Bone marrow (tissue), 2 donors: ENCODE data around the gene BMPR1B.
A peak's percentile ranks its signal among the peaks of the same experiment; 100 is the strongest.
"Not testable (repeated sequence)": the region's sequence is repeated elsewhere in the genome, so short reads cannot be mapped to it uniquely, and the experiment has no call there.

Source experiments
- DNase-seq, 2 donors: peaks; one replicate each; lab custom pipeline; 2025; lab: John Stamatoyannopoulos, UW

BMPR1B gene

DNA sequence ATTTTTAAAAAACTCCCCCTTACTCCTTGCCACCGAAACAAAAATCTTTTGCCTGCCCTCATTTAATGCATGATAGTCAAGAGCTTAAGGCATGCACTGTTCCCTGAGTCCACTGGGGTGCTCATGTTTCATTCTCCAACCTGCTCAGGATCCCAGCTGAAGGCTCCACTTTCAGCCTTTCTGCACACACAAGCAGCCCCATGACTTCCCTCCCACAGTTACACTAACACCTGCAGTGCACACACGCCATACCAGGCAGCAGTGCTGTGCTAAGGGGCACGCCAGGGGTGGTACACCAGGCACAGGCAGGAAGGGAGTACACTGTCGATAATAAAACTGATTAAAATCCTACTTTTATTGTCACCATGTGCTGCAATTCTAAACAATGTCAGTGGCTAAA, 385.2 kb downstream of the BMPR1B start:
- no peak for DNase-seq

DNA sequence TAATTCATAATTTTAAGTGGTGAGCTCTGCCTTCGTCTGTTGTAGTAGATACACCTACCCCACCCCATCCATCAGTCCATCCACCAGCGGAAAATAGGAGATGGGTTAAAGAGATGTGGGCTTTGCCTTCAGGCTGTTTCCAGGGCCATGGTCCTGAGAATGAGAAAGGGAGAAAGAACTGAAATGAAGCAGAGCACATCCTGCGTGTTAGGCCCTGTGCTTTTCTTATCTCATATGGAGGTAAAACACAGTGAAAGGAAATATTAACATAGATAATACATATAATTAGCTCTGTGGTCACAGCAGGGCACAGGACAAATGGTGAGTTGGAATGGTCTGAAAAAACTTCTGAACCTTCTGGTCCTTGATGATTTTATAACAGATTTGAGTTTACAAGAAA, 393.5 kb downstream of the BMPR1B start:
- no peak for DNase-seq

DNA sequence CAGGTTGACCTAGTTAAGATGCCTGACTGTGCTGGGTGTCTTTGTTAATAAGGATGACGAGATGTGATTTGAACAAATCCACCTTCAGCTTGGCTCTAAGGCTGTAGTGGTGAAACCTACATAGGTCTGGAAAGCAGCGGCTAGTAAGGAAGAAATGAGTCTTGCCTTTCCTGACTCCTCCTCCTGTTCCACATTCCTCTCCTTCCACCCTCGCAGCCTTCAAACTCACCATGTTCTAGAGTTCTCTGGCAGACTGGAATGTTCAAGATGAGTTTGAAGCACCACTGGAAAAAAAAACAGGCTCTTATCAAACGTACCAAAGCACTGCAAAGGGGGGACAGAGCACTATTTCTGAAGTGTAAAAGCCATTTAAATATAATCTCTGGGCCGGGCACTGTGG, 395.4 kb downstream of the BMPR1B start:
- no peak for DNase-seq

DNA sequence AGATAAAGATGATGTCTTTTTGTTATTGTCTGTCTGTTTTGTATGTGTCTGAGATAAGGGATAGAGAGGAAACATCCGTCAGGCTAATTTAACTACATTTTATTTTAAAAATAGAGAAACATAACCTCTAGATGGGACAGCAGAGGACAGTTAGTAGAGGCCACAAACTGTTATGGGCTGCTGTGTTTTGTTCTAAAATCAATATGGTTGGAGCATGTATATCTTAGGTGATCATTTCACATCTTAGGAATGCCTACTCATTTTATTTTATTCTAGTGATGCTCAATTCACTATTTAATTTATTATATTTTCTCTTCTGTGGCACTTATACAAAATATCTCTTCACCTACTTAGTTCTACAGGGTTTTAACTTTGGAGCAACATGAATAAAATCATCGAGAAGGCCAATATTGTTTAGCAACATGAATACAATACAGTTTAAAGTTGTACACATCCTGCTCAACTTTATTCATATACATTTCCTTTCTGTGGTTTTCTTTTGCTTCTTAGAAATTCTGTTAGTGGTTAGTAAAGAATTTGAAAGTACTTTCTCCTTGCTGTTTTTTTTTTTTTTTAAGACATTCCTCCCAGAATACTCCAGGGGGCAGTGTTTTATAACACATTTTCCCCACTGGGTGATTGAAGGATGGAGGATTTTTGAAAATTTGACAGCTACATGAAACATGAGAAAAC, 398.1 kb downstream of the BMPR1B start:
- DNase-seq, result peak in 1 of 2 donors; percentile 26

DNA sequence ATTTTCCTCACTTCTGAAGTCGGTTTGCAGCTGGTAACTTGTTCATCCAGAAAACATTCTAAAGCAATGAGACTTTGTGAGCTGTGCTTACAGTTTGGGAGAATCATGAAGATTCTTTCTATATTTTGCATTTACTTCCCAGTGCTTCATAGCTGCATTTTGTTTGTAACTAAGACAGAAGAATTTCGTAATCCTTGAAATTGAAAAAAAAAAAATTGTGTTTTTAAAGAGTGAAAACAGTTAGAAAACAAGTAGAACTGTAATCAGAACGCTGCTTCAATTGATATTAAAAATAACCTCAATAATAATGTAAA, 398.7 kb downstream of the BMPR1B start:
- DNase-seq, result no peak

DNA sequence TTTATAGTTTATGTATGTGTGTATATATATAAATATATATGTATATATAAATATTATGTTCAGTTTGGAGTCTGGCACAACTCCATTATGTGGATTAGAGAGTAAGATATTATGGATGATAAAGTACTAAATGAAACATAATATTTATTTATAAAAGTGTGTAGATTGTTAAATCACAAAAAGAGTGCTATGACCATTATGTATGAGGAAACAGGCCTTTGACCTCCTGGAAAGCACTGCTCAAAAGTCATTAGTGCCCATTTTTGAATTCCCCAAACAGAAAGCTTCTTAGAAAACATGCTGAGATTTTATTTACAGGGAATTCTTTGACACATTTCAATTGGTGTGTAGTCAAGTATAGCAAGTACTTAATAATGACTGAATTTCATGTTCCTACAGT, 399.8 kb downstream of the BMPR1B start:
- no peak for DNase-seq

DNA sequence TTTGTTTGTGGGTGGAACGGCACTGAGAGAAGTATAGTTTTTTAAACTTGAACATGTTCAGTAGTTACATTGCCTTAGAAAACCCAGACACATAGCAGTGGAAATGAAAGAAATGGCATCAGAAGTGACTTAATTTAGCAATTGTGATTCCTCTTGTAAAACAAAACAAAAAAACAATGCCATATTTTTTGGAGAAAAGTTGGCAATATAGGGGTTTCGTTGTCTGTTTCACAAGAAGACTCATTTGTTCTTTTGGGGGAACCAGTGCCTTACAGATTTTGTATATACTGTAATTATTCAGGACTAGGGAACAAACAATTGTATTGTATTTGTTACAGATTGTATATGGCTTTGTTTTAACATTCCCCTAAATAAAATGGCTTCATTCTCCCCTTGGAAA, 400.3 kb downstream of the BMPR1B start:
- DNase-seq, result no peak

DNA sequence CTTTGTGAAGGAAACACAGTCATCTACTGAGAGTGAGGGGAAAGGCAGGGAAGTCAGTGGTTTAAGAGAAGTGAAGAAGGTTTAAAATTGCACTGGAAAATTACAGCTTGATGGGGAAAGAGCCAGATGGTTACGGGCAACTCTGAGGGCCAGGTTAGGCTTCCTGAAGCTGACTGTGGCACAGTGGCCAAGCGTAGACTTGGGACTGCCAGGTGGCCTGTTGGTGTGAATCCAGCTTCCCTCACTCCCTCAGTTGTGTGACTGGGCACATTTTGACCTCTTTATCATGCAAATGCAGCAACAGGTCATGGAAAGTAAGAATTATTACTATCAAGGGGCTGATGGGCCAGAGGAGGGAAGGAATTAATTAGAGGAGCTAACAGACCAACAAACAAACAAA, 400.9 kb downstream of the BMPR1B start:
- no peak for DNase-seq

DNA sequence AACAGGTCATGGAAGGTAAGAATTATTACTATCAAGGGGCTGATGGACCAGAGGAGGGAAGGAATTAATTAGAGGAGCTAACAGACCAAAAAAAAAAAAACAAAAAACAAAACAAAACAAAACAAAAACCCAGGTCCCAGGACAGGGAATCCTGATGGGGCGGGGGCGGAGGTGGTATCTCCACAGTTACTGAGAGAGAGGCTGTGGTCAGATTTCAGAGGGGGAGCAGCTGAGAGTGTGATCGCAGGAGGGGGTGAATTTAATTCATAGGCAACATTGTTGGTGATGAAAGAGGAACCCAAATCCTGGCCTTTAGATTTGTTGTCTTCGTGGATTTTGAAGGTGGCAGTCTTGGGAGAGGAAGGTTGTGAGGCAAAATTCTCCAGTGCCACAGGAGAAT, 401.6 kb downstream of the BMPR1B start:
- DNase-seq, result no peak

DNA sequence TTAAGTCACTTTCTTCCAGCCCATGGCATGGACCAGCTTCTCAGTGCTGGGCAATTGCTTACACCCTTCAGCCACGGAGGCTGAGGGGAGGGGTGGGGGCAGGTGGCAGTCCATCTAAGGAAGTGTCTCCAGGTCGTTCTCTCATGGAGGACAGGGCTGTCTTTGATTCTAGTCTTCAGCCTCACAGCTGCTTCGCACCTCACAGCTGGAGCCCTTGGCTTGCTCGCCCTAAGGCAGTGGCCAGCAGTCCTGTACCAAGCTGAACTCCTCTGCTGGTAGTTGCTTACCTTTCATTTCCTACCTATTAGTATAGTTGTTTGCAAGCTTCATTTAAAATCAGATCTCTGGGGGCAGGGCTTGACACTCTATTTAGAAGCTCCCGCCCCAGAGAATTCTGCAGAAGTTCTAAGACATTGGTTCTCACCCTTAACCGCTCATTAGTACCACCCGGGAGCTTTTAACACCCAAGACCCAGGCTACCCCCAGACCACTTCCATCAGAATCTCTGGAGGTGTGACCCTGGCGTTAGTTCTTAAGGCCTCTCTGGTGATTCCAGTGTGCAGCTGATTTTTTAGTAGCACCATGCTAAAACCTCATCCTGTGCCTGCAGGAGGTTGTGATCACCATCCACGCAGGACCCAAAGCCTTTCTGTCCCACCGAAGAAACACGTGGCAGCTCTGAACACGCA, 404.2 kb downstream of the BMPR1B start:
- DNase-seq, result no peak

DNA sequence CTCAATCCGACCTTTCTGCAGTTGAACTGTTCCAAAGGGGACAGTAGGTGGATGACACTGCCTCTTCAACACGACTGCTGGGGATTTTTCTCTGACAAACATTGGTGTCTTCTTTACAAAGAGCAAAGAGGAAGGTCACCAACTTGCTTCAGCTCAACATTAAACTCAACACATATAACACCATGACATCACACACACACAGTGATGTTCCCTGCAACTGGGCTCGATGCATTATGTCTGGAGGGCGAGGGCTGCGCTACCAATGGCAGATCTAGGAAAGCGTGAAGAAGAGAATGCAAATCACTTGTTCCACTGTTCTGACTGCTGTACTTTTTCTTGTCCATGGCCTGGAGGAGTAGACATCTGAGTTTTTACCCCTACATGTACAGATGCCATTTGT, 405.1 kb downstream of the BMPR1B start:
- no peak for DNase-seq

DNA sequence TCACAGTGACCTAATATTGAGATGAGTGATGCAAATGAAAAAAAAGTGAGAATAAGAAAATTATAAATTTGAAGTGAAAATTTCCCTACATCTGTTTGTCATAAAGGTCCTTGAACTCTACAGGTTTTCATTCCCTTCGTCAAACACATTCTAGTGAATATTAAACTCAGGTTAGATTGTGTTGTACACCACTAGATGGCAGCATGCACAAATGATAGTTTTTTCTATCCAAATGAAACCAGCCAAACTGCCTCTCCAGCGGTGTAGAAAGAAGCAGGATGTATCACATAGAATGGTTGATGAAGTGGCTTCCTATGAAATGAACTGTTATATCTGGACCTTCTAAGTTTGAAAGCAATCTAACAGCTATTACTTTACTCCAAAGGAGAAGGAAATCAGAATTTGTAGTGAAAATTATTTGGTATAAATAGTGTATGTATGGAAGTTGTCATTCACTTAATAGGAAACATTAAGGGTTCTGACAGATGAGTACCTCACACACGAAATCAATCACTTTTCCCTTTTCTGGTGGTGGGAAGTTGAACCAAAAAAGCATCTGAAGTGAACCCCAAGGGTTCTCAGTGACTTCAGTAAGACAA, 408.3 kb downstream of the BMPR1B start:
- DNase-seq, result peak in 1 of 2 donors; percentile 43

DNA sequence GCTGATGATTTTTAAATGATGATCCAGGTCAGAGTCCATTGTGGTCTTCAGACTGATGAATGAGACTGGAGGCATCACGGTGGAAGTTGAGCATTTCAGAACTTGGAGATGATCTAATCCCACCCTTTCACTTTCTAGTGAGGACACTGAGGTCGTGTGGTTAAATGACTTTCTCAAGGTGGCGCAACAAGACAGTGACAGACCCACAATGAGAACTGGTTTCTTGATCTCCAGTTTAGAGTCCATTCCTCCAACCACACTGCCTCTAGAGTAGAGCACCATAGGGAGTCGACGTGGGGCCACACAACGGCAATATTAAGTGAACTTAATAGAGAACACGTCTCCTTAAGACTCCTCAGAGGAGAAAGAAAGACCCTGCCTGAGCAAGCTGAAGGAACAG, 410.1 kb downstream of the BMPR1B start:
- DNase-seq, result no peak

DNA sequence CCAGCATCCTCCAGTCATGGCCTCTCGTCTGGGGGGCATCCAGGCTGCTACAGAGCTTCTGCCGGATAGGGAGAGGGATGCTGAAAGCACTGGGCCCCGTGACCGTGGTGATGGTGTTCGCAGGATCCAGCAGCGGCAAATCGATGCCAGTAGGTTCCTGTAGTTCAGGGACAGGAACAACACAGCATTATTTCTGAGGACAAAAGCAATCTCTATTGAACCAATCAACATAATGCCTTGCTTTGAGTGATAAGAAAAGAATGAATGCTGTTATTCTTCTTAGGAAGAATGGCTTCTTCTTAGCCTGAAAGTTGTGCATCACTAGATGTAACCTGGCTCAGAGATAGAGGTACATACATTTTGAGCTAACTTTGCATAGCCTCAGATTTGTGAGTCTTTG, 412.4 kb downstream of the BMPR1B start:
- no peak for DNase-seq

DNA sequence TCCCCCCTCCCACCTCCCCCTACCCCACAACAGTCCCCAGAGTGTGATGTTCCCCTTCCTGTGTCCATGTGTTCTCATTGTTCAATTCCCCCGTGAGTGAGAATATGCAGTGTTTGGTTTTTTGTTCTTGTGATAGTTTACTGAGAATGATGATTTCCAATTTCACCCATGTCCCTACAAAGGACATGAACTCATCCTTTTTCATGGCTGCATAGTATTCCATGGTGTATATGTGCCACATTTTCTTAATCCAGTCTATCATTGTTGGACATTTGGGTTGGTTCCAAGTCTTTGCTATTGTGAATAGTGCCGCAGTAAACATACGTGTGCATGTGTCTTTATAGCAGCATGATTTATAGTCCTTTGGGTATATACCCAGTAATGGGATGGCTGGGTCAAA, 413.6 kb downstream of the BMPR1B start:
- not testable (repeated sequence) for DNase-seq

DNA sequence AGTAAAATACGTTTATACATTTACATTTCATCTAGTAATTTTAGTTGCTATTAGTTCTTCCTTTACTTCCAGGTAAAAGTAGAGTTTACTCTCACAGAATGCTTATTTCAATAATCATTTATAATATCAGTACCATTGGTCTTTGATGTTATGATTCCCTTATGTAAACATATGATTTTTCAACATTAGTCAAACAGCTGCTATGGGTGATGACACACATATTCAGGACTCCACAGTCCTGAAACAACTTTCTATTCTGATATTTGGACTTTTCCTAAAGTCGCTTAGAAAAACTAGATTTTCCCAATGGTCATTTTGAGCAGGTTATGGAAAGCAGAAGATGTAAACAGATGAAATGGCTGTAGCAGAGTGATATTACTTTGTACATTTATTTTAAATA, 421.2 kb downstream of the BMPR1B start:
- no peak for DNase-seq

DNA sequence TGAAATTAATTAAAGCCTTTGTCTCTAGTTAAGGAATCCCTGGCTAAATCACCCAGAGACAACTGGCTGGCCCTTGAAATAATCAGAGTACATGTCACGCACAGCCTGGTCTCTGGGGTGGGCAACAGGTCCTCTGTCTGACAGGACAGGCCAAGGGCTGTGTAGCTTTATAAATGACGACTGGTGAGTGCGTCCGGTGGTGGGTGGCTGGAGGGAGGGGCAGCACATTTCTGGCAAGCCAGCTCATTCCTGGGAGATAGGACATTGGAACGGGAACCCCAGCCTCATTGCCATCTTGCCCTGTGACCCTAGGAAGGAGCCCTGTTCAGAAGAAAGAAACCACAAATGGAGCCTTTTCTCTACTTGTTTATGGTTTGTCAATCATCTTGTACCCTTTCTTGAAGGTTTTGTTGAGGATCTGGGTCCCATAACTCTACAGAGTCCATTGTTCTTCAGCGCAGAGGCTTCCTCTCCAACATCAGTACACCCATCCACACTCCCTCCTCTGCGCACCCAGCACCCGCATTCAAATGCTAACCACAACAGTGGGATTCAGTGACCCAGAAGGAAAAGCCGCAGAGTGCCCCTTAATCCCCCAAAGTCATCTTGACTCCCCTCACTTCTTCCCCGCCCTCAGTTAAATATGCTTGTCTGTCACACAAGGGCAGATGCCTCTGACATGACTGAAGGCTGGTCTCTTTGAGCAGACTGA, 422.9 kb downstream of the BMPR1B start:
- no peak for DNase-seq

DNA sequence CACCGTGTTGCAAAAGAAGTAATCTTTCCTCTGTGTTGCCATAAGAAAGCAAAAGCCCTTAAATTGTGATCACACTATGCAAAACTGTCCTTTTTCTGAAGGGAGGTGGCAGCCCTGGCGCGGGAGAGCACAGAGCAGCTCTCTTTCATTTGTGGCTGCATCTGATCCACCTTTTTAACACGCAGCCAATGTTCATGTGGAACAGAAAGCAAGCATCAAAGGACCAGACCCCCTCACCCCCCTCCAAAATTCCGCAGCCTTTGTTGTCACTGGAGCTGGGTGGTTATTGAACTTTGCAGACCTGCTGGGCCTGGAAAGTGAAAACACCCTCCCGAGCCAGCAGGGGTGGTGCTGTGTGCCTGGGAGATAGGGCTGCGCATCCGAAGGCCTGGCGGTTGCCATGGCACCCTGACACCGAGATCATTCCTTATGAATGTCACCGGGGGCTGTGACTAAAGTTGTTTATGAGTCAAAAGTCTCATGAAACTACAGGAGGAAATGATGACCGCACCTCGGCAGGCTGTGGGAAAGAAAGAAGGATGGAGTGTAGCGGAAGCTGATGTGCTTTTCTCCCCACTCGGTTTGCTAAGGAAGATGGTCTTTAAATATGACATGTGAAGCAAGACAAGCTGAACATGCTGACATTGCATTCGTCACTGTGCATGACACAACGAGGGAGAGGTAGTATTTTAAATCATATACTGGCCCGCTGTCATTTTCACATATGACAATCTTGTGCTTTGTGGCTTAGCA, 423.7 kb downstream of the BMPR1B start:
- no peak for DNase-seq

DNA sequence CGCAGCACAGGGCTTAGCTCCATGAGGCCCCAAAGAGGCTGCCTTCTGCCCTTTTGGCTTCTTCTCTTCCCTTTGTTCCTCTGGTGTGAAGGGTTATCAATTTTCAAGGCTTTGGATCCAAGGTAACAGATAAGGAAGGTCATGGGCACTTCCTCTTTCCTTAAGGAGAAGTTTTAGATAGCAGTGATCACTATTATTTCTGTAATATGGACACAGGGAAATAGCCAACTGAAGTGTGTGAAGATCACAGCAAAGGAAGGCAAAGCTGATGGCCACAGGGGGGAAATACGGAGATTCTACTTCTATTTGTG, 424.2 kb downstream of the BMPR1B start:
- no peak for DNase-seq

DNA sequence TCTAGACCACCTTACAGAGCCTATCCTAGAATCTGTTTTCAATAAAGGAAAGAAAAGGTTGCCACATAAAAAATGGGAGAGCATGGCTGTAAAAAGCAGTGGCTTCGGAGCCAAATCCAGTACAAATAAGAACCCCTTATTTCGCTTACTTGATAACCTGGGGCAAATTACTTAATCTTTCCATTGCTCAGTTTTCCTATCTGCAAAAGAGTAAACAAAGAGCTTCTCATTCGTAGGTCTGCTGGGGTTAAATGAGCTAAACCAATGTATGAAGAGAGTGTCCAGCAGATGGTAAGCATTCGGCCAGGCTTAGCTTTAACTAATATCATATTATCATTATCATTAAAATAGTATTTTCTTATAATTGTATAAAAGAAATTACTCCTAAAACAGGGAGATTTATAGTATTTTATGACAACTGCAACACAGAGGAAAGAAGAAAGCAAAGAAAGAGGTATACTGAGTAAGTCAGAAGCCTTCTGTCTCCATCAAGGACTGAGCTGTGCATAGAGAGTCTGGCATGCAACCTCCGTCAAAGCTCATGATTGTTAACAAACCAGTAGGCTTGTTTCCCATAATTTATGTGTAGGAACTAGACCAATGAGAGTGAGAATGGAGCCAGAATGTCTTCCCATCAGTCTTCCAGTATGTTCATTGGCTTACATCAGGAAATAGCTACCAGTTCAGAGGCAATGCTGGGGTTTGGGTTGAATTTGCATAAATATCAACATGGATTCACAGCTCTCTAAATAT, 426.1 kb downstream of the BMPR1B start:
- DNase-seq, result no peak

DNA sequence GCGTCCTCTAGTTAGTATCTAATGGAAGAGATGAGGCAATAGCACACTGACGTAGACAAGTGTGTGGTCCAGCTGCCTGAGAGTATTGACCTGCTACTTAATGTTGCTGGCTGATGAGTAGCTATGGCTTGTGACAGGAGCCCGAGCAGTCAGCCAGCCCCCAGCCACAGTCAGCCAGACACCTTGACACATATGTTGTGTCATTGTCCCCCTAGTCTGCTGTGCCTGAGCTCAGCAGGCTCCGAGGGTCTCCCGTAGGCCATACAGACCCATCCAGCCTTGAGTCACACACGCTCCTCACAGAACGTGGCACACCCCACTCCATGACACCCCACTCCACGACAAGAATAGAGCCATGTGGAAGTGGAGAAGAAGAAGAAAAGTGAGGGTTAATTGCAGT, 428.9 kb downstream of the BMPR1B start:
- DNase-seq, result no peak
